Spleen (tissue), 13 donors: Measurements from ENCODE around the gene SNX12. TPM values are rescaled to one million over a fixed set of nuclear protein-coding genes. Genes with fewer than 3 reads are reported as not detected.

ENCODE experiments used
- DNase-seq: peaks from one replicate; pipeline ENCODE4 v3.0.0-alpha.2; 2020
- H3K27ac ChIP-seq, 8 donors: fragments of 200-600 bp; sonication (generic) in 7 of 8; 1 replicate in 4 of 8; 2 replicates in 4 of 8; pipeline versions ENCODE4 v1.5.0 to v1.8.0; 2016 to 2021; ENCODE audit warnings: inconsistent platforms in 4 of 8, mild to moderate bottlenecking in 4 of 8, moderate library complexity in 1 of 8
- H3K27me3 ChIP-seq, 7 donors: fragments of 200-600 bp; sonication (generic) in 6 of 7; replicated peaks in 1 of 7; 1 replicate in 4 of 7; 2 replicates in 3 of 7; pipeline versions ENCODE4 v1.5.0 to v1.8.0; 2016 to 2021; ENCODE audit warnings: inconsistent platforms in 3 of 7, mild to moderate bottlenecking in 1 of 7
- H3K36me3 ChIP-seq, 6 donors: fragments of 200-600 bp; sonication (generic) in 5 of 6; 1 replicate in 4 of 6; 2 replicates in 2 of 6; pipeline versions ENCODE4 v1.5.0 to v1.8.0; 2016 to 2021; ENCODE audit warnings: inconsistent platforms in 2 of 6
- H3K4me1 ChIP-seq, 6 donors: fragments of 200-600 bp; sonication (generic) in 5 of 6; 1 replicate in 3 of 6; 2 replicates in 3 of 6; pipeline versions ENCODE4 v1.5.0 to v1.8.0; 2016 to 2021; ENCODE audit warnings: inconsistent platforms in 3 of 6
- H3K4me3 ChIP-seq, 8 donors: fragments of 200-600 bp; sonication (generic) in 7 of 8; 1 replicate in 4 of 8; 2 replicates in 4 of 8; pipeline versions ENCODE4 v1.5.0 to v1.8.0; 2016 to 2021; ENCODE audit warnings: inconsistent platforms in 4 of 8, mild to moderate bottlenecking in 4 of 8, moderate library complexity in 2 of 8
- H3K9me3 ChIP-seq, 8 donors: fragments of 200-600 bp; sonication (generic) in 7 of 8; 1 replicate in 4 of 8; 2 replicates in 4 of 8; pipeline versions ENCODE4 v1.5.0 to v1.8.0; 2016 to 2021; ENCODE audit warnings: inconsistent platforms in 4 of 8
- POLR2A ChIP-seq, 3 donors: fragments of 450-650 bp; IDR thresholded peaks; one replicate each; pipeline ENCODE4 v1.5.1; 2017; ENCODE audit warnings: antibody characterized with exemption in 3 of 3, mild to moderate bottlenecking in 1 of 3
- POLR2AphosphoS5 ChIP-seq, 3 donors: sonication (generic); formaldehyde crosslinking; IDR thresholded peaks; one replicate each; pipeline ENCODE4 v1.5.1; 2017; ENCODE audit warnings: antibody characterized with exemption in 3 of 3
- WGBS, 5 donors: extraction: QIAGEN DNeasy Blood & Tissue Kit in 3 of 5; methylation state at CpG; one replicate each; pipeline versions ENCODE4 v1.1.5 to v1.1.7; 2013 to 2018; 5-methylcytosine and 5-hydroxymethylcytosine counted together
- intact Hi-C: fragments of 100-400 bp; cut with DNase I; formaldehyde crosslinking; loops from one replicate; pipeline ENCODE4 v1.15.0; 2023; ENCODE audit warnings: low total_unique reads
- long read RNA-seq, 2 donors: transcript quantifications; one replicate each; lab custom pipeline, GENCODE V29; 2026
- polyA plus RNA-seq, 3 donors: library from polyadenylated mRNA; stranded (reverse); fragments of 200-250 nt; gene quantifications; one replicate each; pipeline ENCODE4 v1.2.1, GENCODE V29; 2013
- total RNA-seq, 7 donors: library from RNA; depleted of rRNA in 3 of 7; stranded (reverse); fragments of >200 nt in 3 of 7; fragmentation: NEBNext Ultra II Directional in 4 of 7; extraction: Animal tissue kit (Norgen Biotek cat#: 25700) in 4 of 7; gene quantifications; one replicate each; pipeline versions ENCODE4 v1.1.0 to v1.2.1, GENCODE V29; 2016 to 2021
- TF ChIP-seq, protein P1 (sequence below), 11 experiments: fragments of 200-600 bp in 7 of 11; fragments of 450-650 bp in 4 of 11; sonication (generic) in 4 of 11; IDR thresholded peaks in 8 of 11; conservative IDR thresholded peaks in 3 of 11; 1 replicate in 7 of 11; 2 replicates in 4 of 11; pipeline versions ENCODE4 v1.4.0 to v1.8.0; 2016 to 2021; ENCODE audit warnings: antibody characterized with exemption in 11 of 11, inconsistent platforms in 4 of 11, mild to moderate bottlenecking in 1 of 11
- donor health status: healthy with polysubstance abuse.
- donor health status: DM: no; HTN: no; CAD: no; lungs with moderate emphysema.
- donor health status: DM: no; HTN: no; CAD: no.
- donor health status: Bipolar disorder and iron deficiency.
- donor health status: healthy.
- donor health status: DM: no; HTN: no; CAD: no.
- donor health status: DM: yes; HTN: yes; CAD: no.

SNX12 gene
- total RNA-seq (10 to 100 TPM; 37.1 to 47.6 (median 41.0) TPM), polyA plus RNA-seq (10 to 100 TPM; 11.7 to 28.7 (median 14.0) TPM)
- long read RNA-seq, donor 1, transcript SNX12-202 (4 exons, 2,376 nt) = major isoform, 9 of 9 reads
- long read RNA-seq, donor 1, partial matches to known transcripts = 0 of 9 reads
- long read RNA-seq, donor 1, other reads (novel, unspliced or antisense) = 0 of 9 reads
- long read RNA-seq, donor 2, transcript SNX12-202 (4 exons, 2,376 nt) = major isoform, 8 of 8 reads
- long read RNA-seq, donor 2, partial matches to known transcripts = 0 of 8 reads
- long read RNA-seq, donor 2, other reads (novel, unspliced or antisense) = 0 of 8 reads

DNA sequence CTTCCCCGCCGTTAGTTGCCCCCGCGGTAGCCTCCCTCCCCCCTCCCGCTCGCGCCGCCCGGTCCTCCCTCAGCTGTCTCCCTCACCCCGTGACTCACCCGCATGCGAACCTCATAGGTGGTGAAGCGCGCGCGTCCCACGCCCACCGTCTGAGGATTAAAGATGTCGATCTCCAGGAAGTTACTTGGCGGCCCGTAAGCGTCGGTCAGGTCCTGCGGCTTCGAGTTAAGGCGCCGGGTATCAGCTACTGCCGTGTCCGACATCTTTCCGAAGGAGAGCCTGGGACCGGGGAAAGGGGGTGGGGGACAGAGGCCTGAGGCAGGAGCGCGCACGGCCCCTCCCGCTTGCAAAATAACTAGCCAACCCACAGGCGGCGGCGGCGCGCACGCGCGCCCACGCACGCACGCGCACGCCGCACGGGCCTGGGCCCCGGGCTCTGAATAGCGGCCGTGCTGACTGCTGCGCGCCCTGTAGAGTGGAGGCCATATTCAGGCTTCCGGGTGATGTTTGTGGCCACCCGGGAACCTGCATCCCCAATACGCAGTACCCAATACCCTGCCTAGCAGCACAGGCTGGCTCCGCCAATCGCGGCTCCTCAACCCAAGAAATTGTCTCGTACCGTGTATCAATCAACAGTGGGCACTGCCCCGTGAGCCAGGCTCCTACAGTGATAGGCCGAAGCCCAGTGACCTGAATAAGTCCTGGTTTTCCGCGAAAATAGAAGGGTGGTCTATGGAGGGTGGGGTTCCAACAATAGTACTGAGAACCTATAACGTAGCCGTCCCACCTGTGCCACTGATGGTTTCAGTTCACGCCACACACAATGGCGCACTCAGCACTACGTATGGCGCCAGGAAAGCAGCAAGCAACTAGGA is at the start of gene SNX12:
Gene SNX12, minus strand, starts transcription at position 291 of the 875 bp plus-strand sequence. Its CDS starts 28 bp downstream, at position 263.
- peak; percentile 72 to 91 (median 84) for TF ChIP-seq POLR2AphosphoS5 (IDR thresholded peaks at IDR 0.05)
- TF ChIP-seq, protein P1, sequence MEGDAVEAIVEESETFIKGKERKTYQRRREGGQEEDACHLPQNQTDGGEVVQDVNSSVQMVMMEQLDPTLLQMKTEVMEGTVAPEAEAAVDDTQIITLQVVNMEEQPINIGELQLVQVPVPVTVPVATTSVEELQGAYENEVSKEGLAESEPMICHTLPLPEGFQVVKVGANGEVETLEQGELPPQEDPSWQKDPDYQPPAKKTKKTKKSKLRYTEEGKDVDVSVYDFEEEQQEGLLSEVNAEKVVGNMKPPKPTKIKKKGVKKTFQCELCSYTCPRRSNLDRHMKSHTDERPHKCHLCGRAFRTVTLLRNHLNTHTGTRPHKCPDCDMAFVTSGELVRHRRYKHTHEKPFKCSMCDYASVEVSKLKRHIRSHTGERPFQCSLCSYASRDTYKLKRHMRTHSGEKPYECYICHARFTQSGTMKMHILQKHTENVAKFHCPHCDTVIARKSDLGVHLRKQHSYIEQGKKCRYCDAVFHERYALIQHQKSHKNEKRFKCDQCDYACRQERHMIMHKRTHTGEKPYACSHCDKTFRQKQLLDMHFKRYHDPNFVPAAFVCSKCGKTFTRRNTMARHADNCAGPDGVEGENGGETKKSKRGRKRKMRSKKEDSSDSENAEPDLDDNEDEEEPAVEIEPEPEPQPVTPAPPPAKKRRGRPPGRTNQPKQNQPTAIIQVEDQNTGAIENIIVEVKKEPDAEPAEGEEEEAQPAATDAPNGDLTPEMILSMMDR (IDR thresholded peaks at IDR 0.05 in 8 of 11, conservative IDR thresholded peaks at IDR 0.05 in 3 of 11) = peak in 2 of 11 experiments; percentile 32 to 48
- peak in 1 of 3 donors; percentile 25 for TF ChIP-seq POLR2A (IDR thresholded peaks at IDR 0.05)
- Histone ChIP-seq H3K9me3 (no peaks in the 10 kb centered on the region), H3K27me3 (no peaks in the 10 kb centered on the region), H3K27ac (peak within 1 kb of the TSS; percentile 72 to 93 (median 88)), H3K4me3 (peak within 1 kb of the TSS; percentile 44 to 82 (median 55)), H3K4me1 (peaks cover 0 to 22% (median 10%) of the 10 kb centered on the region in 6 donors), H3K36me3 (peaks cover 0 to 7% (median 0%) of the 10 kb centered on the region in 6 donors)
- peak; percentile 94 for DNase-seq
- intact Hi-C loops = no loop called here
- WGBS, 5 donors = 0 to 56% (median 10%) methylated on average over 16 to 73 of the region's 73 CpGs

DNA sequence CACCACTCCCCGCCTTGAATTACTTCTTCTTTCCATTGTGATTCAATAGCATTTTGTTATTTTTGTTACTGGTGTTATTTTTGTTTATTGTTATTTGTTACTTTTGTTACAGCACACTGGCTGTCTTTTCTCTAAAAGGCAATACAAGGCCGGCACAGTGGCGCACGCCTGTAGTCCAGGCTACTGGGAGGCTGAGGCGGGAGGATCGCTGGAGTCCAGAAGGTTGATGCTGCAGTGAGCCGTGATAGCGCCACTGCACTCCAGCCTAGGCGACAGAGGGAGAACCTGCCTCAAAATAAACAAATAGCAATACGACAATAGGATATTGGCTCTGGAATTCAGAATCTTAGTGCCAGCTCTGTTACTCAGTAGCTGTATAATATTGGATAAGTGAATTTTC is 49.2 kb upstream of the SNX12 start:
- Histone ChIP-seq H3K9me3 (no peaks in the 10 kb centered on the region), H3K4me3 (peak overlapping the region in 1 of 8 donors; percentile 79)
- WGBS, 5 donors = 84 to 94% (median 91%) methylated on average over 10 of the region's 10 CpGs

DNA sequence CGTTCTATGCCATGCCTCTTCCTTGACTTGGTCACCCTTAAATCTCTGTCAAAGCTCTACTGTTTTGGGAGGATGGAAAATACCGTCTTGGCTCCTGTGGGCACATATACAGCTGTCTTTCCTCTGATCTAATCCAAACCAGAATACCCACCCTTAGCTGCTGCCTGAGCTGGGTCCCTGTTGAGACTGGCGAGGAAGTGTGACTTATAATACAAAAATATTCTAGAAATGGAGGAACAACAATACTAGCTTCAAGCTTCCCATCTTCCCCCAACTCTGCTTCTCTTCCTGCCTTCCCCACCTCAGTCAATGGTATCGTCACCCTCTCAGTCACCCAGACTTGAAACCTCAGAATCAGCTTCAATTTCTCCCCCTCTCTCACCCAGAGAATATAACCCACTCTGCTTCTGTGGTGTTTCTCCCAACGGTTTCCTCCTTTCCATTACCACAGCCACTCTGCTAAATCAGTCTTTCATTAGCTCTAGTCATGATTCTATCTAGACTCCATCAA is 43.8 kb upstream of the SNX12 start:
- Histone ChIP-seq H3K27ac (peak overlapping the region; percentile 63 to 91 (median 87)), H3K4me3 (peak overlapping the region in 5 of 8 donors; percentile 37 to 73 (median 45)), H3K4me1 (peaks cover 0 to 53% (median 31%) of the 10 kb centered on the region in 6 donors), H3K27me3 (no peaks in the 10 kb centered on the region), H3K36me3 (peaks cover 0 to 21% (median 0%) of the 10 kb centered on the region in 6 donors), H3K9me3 (no peaks in the 10 kb centered on the region)
- DNase-seq = peak; percentile 15
- TF ChIP-seq POLR2A (IDR thresholded peaks at IDR 0.05) = no peak
- no peak for TF ChIP-seq POLR2AphosphoS5 (IDR thresholded peaks at IDR 0.05)
- TF ChIP-seq, protein P1 (IDR thresholded peaks at IDR 0.05 in 8 of 11, conservative IDR thresholded peaks at IDR 0.05 in 3 of 11) = no peak
- intact Hi-C loops = no loop called here
- WGBS, 5 donors = 23 to 40% (median 30%) methylated on average over 5 of the region's 5 CpGs

More for the DNA sequence above, 49.2 kb upstream of the SNX12 start:
- intact Hi-C loops = no loop called here
- H3K27ac ChIP-seq = peak overlapping the region in 7 of 8 donors; percentile 68 to 94 (median 91)
- peaks cover 0 to 27% (median 4%) of the 10 kb centered on the region in 6 donors for H3K36me3 ChIP-seq
- H3K4me1 ChIP-seq = peaks cover 4 to 42% (median 25%) of the 10 kb centered on the region in 6 donors
- DNase-seq = no peak
- TF ChIP-seq, protein P1 (IDR thresholded peaks at IDR 0.05 in 8 of 11, conservative IDR thresholded peaks at IDR 0.05 in 3 of 11) = no peak
- TF ChIP-seq POLR2A (IDR thresholded peaks at IDR 0.05) (no peak), POLR2AphosphoS5 (IDR thresholded peaks at IDR 0.05) (no peak)
- H3K27me3 ChIP-seq = no peaks in the 10 kb centered on the region
